ENCODE measurements around the gene SLC17A4.
"Not testable (repeated sequence)": the region's sequence is repeated elsewhere in the genome, so short reads cannot be mapped to it uniquely, and the experiment has no call there.

- not testable (repeated sequence) for TF ChIP-seq CTCF, POLR2A (IDR thresholded peaks at IDR 0.05)
These were observed 5.7 kb upstream of the SLC17A4 start for GRCh38 chr6:25748601-25749517.

Data from Peyer's patch (tissue), 4 donors.